ENCODE measurements around the gene ASGR2. TPM values are rescaled to one million over a fixed set of nuclear protein-coding genes. Genes with fewer than 3 reads are reported as not detected.

ASGR2 gene
- total RNA-seq, 1 experiment from 2014 or later, result 0.13 TPM

DNA sequence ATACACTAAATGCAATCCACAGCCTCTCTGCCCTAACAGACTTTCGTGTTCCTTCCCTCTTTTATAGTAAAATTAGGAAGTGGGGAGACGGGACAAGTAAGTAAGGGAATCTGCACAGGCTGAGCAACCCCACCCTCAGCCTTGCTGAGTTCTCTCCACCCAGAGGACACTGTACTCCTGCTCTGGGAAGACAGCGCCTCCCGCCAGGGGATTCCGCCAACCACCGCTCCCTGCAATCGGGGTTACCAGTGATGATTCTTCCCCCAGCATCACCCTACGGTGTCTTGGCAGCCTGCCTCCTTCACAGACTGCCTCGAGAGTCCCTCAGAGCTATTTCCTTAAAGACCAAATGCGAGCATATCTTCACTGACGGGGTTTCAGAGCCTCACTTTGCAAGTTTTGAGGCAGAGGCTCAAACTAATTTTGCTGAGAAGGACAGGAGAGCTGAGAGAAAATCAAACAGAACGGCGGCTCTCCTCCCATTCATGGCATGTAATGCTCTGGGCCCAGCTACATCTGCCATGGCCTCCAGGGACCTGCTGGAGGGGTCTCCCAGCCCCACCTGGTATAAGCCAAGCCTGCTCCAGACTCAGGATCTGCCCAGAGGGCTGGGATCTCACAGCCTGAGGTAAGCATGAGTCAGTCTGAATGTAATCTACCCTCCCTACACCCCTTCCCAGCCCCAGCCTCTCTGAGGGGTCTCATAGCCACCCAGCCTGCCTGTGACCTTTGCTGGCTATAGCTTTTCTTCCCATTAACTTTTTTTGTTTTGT lies 22.7 kb upstream of the ASGR2 start (continued):
- TF ChIP-seq HMGXB4 (CRISPR knock-in tag; IDR thresholded peaks at IDR 0.05), result no peak
- TF ChIP-seq, protein P1, sequence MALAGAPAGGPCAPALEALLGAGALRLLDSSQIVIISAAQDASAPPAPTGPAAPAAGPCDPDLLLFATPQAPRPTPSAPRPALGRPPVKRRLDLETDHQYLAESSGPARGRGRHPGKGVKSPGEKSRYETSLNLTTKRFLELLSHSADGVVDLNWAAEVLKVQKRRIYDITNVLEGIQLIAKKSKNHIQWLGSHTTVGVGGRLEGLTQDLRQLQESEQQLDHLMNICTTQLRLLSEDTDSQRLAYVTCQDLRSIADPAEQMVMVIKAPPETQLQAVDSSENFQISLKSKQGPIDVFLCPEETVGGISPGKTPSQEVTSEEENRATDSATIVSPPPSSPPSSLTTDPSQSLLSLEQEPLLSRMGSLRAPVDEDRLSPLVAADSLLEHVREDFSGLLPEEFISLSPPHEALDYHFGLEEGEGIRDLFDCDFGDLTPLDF (CRISPR knock-in tag; IDR thresholded peaks at IDR 0.05), result no peak
- TF ChIP-seq EMX1 (CRISPR knock-in tag; IDR thresholded peaks at IDR 0.05), result no peak
- TF ChIP-seq ZNF425 (CRISPR knock-in tag; conservative IDR thresholded peaks at IDR 0.05), result no peak
- no peak for TF ChIP-seq NR1H2 (CRISPR knock-in tag; IDR thresholded peaks at IDR 0.05)
- TF ChIP-seq FOXP1 (CRISPR knock-in tag; IDR thresholded peaks at IDR 0.05; ENCODE audit: borderline replicate concordance), result no peak
- no peak for TF ChIP-seq NFATC4 (CRISPR knock-in tag; IDR thresholded peaks at IDR 0.05)
- no peak for TF ChIP-seq CREB1 (CRISPR knock-in tag; IDR thresholded peaks at IDR 0.05)
- TF ChIP-seq ZNF232 (CRISPR knock-in tag; IDR thresholded peaks at IDR 0.05), result no peak
- TF ChIP-seq GABPB1 (CRISPR knock-in tag; IDR thresholded peaks at IDR 0.05), result no peak
- no peak for TF ChIP-seq E2F5 (CRISPR knock-in tag; IDR thresholded peaks at IDR 0.05)

GRCh38 chr17:7136266-7136877 lies 21.8 kb upstream of the ASGR2 start:
- no peaks in the 10 kb centered on the region for H3K9me3 Mint-ChIP-seq
- peaks cover 62% of the 10 kb centered on the region for H3K4me1 Mint-ChIP-seq
- TF ChIP-seq, protein P2, sequence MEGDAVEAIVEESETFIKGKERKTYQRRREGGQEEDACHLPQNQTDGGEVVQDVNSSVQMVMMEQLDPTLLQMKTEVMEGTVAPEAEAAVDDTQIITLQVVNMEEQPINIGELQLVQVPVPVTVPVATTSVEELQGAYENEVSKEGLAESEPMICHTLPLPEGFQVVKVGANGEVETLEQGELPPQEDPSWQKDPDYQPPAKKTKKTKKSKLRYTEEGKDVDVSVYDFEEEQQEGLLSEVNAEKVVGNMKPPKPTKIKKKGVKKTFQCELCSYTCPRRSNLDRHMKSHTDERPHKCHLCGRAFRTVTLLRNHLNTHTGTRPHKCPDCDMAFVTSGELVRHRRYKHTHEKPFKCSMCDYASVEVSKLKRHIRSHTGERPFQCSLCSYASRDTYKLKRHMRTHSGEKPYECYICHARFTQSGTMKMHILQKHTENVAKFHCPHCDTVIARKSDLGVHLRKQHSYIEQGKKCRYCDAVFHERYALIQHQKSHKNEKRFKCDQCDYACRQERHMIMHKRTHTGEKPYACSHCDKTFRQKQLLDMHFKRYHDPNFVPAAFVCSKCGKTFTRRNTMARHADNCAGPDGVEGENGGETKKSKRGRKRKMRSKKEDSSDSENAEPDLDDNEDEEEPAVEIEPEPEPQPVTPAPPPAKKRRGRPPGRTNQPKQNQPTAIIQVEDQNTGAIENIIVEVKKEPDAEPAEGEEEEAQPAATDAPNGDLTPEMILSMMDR (IDR thresholded peaks at IDR 0.05), result peak; percentile 83
- TF ChIP-seq ZNF121 (CRISPR knock-in tag; IDR thresholded peaks at IDR 0.05) (0 out of 2 replicates have a peak, but pooled peaks have one; percentile 25), ATF6 (CRISPR knock-in tag; IDR thresholded peaks at IDR 0.05) (no peak), GTF2I (CRISPR knock-in tag; conservative IDR thresholded peaks at IDR 0.05) (0 out of 2 replicates have a peak, but pooled peaks have one; percentile 39)
- ChIA-PET POLR2A (no interaction called here), CTCF (interaction anchor here (0.5 to 6.1 kb wide), 22 partner anchors 8 to 463 kb away, joined by 3 to 105 read pairs (median 6); partner anchors contain the start of genes BCL6B, SLC16A11 and SLC16A13)
- peak; percentile 80 for DNase-seq (ENCODE audit: low spot score)
- H3K27ac Mint-ChIP-seq, result no peak overlapping the region
- ATAC-seq, result no peak
- H3K36me3 Mint-ChIP-seq, result no peaks in the 10 kb centered on the region
- H3K27me3 Mint-ChIP-seq (ENCODE audit: low read depth), result peaks cover 48% of the 10 kb centered on the region
- H3K4me3 Mint-ChIP-seq, result peak overlapping the region; percentile 50

All from WTC11 (cell line).